ENCODE results near the gene COG3. TPM values are rescaled to one million over a fixed set of nuclear protein-coding genes. Genes with fewer than 3 reads are reported as not detected.
A peak's percentile ranks its signal among the peaks of the same experiment; 100 is the strongest.

COG3 gene
- total RNA-seq, 1 experiment from 2014 or later, result 17.6 TPM

DNA sequence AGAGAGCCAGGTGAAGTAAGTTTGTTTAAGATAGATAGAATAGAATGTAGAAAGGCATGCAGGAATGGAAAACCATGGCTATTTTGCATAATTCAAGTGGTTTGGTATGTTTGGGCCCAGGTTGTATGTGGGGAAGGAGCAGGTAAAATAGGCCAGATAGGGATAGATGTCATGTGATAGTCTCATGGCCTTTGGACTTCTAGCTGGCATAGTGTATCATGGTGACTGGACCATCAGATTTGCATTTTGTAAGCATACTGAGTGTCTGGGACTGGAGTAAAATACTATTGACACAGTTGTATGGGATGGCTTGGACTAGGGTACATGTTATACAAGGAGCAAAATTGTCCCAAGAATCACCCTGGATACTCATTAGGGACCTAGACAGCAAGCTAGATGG lies 38.9 kb downstream of the COG3 start:
- Histone ChIP-seq H3K36me3 (ENCODE audit: control insufficient read depth in 1 of 2, insufficient read depth in 2 of 2, low read length in 2 of 2) (peaks cover 10 to 15% of the 10 kb centered on the region in 2 experiments; a peak in 3 of 4 replicates), H3K4me3 (replicated peaks in 1 of 2; ENCODE audit: low read depth in 1 of 2, low read length in 2 of 2) (no peak overlapping the region), H2AFZ (ENCODE audit: low read depth, low read length, poor library complexity, severe bottlenecking) (no peak overlapping the region), H3K9ac (ENCODE audit: low read length) (no peak overlapping the region), H3K79me2 (ENCODE audit: insufficient read depth, low read length) (no peaks in the 10 kb centered on the region), H3K27me3 (ENCODE audit: insufficient read depth, low read length) (no peaks in the 10 kb centered on the region), H3K4me1 (ENCODE audit: control insufficient read depth in 1 of 2, insufficient read depth in 2 of 2, low read length in 2 of 2) (peaks cover 11 to 12% of the 10 kb centered on the region in 2 experiments), H3K4me2 (ENCODE audit: low read length) (no peak overlapping the region), H3K27ac (ENCODE audit: low read depth, low read length) (no peak overlapping the region), H4K20me1 (ENCODE audit: insufficient read depth) (no peaks in the 10 kb centered on the region), H3K9me3 (ENCODE audit: control insufficient read depth in 1 of 2, insufficient read depth in 1 of 2, low read depth in 1 of 2, low read length in 2 of 2) (no peaks in the 10 kb centered on the region), H3K9me2 (ENCODE audit: insufficient read depth) (no peaks in the 10 kb centered on the region)
- TF ChIP-seq, protein P1, sequence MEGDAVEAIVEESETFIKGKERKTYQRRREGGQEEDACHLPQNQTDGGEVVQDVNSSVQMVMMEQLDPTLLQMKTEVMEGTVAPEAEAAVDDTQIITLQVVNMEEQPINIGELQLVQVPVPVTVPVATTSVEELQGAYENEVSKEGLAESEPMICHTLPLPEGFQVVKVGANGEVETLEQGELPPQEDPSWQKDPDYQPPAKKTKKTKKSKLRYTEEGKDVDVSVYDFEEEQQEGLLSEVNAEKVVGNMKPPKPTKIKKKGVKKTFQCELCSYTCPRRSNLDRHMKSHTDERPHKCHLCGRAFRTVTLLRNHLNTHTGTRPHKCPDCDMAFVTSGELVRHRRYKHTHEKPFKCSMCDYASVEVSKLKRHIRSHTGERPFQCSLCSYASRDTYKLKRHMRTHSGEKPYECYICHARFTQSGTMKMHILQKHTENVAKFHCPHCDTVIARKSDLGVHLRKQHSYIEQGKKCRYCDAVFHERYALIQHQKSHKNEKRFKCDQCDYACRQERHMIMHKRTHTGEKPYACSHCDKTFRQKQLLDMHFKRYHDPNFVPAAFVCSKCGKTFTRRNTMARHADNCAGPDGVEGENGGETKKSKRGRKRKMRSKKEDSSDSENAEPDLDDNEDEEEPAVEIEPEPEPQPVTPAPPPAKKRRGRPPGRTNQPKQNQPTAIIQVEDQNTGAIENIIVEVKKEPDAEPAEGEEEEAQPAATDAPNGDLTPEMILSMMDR (IDR thresholded peaks at IDR 0.05 in 2 of 3, conservative IDR thresholded peaks at IDR 0.05 in 1 of 3; ENCODE audit: borderline replicate concordance in 1 of 3, insufficient read depth in 1 of 3, low read depth in 2 of 3, low read length in 2 of 3), result no peak
- TF ChIP-seq EZH2 (IDR thresholded peaks at IDR 0.05) (no peak), SIN3A (IDR thresholded peaks at IDR 0.05; ENCODE audit: low read depth) (no peak), FOSL1 (IDR thresholded peaks at IDR 0.05; ENCODE audit: low read depth) (no peak)
- DNase-seq (ENCODE audit: low read depth, low spot score) (no peak), ATAC-seq (no peak)
- RAD21 ChIA-PET (ENCODE audit: low non-redundant PET in 1 of 2, low total read pairs in 2 of 2, uncharacterized antibody in 2 of 2, unreplicated experiment in 2 of 2), result no interaction called here
- POLR2A ChIA-PET, result no interaction called here
- intact Hi-C loops (cut with micrococcal nuclease), result no loop called here
- CTCF ChIA-PET, result no interaction called here
- TSS peak; percentile 27 for BruUV-seq (replicated peaks)

DNA sequence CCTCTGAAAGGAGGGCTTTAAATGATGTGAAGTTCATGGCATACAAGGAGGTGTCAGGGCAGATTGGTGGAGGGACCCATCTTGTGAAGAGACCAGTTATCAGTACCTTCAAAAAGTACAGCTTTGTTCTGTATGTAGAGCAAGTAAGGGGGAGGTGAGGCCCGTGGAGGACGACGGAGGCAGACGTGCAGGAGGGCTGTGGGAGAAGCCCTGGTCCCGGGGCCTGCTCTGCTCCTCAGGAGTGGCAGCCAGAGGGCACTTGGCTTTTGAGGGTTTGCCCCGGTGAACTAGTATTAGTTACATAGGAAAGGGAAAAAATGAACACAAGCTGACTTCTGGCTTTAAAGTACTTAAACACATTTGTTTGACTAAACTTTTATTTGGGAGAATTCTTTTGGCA lies 42.1 kb downstream of the COG3 start:
- Histone ChIP-seq H4K20me1 (ENCODE audit: insufficient read depth) (no peaks in the 10 kb centered on the region), H3K4me1 (ENCODE audit: control insufficient read depth in 1 of 2, insufficient read depth in 2 of 2, low read length in 2 of 2) (no peaks in the 10 kb centered on the region), H3K4me3 (replicated peaks in 1 of 2; ENCODE audit: low read depth in 1 of 2, low read length in 2 of 2) (no peak overlapping the region), H3K79me2 (ENCODE audit: insufficient read depth, low read length) (no peaks in the 10 kb centered on the region), H3K9me3 (ENCODE audit: control insufficient read depth in 1 of 2, insufficient read depth in 1 of 2, low read depth in 1 of 2, low read length in 2 of 2) (no peaks in the 10 kb centered on the region), H3K36me3 (ENCODE audit: control insufficient read depth in 1 of 2, insufficient read depth in 2 of 2, low read length in 2 of 2) (peaks cover 15 to 18% of the 10 kb centered on the region in 2 experiments; a peak in 3 of 4 replicates), H3K27me3 (ENCODE audit: insufficient read depth, low read length) (no peaks in the 10 kb centered on the region), H3K27ac (ENCODE audit: low read depth, low read length) (no peak overlapping the region), H3K9ac (ENCODE audit: low read length) (no peak overlapping the region), H3K9me2 (ENCODE audit: insufficient read depth) (no peaks in the 10 kb centered on the region), H2AFZ (ENCODE audit: low read depth, low read length, poor library complexity, severe bottlenecking) (no peak overlapping the region), H3K4me2 (ENCODE audit: low read length) (no peak overlapping the region)
- TF ChIP-seq, protein P1 (IDR thresholded peaks at IDR 0.05 in 2 of 3, conservative IDR thresholded peaks at IDR 0.05 in 1 of 3; ENCODE audit: borderline replicate concordance in 1 of 3, insufficient read depth in 1 of 3, low read depth in 2 of 3, low read length in 2 of 3), result no peak
- TF ChIP-seq ELF1 (IDR thresholded peaks at IDR 0.05; ENCODE audit: borderline replicate concordance, low read depth) (no peak), JUND (IDR thresholded peaks at IDR 0.05) (no peak), POLR2AphosphoS5 (IDR thresholded peaks at IDR 0.05; ENCODE audit: low read depth, low read length) (no peak), CEBPB (IDR thresholded peaks at IDR 0.05; ENCODE audit: low read depth) (no peak), ZFX (IDR thresholded peaks at IDR 0.05) (no peak), FOSL1 (IDR thresholded peaks at IDR 0.05; ENCODE audit: low read depth) (no peak), EGR1 (IDR thresholded peaks at IDR 0.05; ENCODE audit: low read depth) (no peak), SIN3A (IDR thresholded peaks at IDR 0.05; ENCODE audit: low read depth) (no peak), YY1 (IDR thresholded peaks at IDR 0.05; ENCODE audit: extremely low read depth, insufficient replicate concordance, low read depth, low read length) (no peak)
- TF ChIP-seq, protein P2, sequence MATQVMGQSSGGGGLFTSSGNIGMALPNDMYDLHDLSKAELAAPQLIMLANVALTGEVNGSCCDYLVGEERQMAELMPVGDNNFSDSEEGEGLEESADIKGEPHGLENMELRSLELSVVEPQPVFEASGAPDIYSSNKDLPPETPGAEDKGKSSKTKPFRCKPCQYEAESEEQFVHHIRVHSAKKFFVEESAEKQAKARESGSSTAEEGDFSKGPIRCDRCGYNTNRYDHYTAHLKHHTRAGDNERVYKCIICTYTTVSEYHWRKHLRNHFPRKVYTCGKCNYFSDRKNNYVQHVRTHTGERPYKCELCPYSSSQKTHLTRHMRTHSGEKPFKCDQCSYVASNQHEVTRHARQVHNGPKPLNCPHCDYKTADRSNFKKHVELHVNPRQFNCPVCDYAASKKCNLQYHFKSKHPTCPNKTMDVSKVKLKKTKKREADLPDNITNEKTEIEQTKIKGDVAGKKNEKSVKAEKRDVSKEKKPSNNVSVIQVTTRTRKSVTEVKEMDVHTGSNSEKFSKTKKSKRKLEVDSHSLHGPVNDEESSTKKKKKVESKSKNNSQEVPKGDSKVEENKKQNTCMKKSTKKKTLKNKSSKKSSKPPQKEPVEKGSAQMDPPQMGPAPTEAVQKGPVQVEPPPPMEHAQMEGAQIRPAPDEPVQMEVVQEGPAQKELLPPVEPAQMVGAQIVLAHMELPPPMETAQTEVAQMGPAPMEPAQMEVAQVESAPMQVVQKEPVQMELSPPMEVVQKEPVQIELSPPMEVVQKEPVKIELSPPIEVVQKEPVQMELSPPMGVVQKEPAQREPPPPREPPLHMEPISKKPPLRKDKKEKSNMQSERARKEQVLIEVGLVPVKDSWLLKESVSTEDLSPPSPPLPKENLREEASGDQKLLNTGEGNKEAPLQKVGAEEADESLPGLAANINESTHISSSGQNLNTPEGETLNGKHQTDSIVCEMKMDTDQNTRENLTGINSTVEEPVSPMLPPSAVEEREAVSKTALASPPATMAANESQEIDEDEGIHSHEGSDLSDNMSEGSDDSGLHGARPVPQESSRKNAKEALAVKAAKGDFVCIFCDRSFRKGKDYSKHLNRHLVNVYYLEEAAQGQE (IDR thresholded peaks at IDR 0.05; ENCODE audit: low read depth), result no peak
- BruUV-seq (replicated peaks), result no TSS peak
- POLR2A ChIA-PET, result no interaction called here
- no peak for ATAC-seq
- RAD21 ChIA-PET (ENCODE audit: low non-redundant PET in 1 of 2, low total read pairs in 2 of 2, uncharacterized antibody in 2 of 2, unreplicated experiment in 2 of 2), result no interaction called here
- CTCF ChIA-PET, result no interaction called here
- intact Hi-C loops (cut with micrococcal nuclease), result no loop called here
- DNase-seq (ENCODE audit: low read depth, low spot score), result no peak
